Suppressor macrophage treated with lipopolysaccharide for 1 hour (primary cell): ENCODE measurements around the gene MATK.
"Not testable (repeated sequence)": the region's sequence is repeated elsewhere in the genome, so short reads cannot be mapped to it uniquely, and the experiment has no call there.

Experiments
- DNase-seq, 3 donors: peaks; one replicate each; pipeline ENCODE4 v3.0.0-alpha.2; 2020 to 2022

The MATK gene

DNA sequence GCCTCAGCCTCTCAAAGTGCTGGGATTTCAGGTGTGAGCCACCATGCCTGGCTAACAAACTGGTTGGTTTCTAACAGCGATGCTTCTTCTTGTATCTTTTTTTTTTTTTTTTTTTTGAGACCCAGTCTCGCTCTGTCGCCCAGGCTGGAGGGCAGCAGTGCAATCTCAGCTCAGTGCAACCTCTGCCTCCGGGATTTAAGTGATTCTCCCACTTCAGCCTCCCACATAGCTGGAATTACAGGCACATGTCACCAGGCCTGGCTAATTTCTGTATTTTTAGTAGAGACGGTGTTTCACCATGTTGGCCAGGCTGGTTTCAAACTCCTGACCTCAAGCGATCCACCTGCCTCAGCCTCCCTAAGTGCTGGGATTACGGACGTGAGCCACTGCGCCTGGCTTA, 30.0 kb upstream of the MATK start:
- not testable (repeated sequence) for DNase-seq

DNA sequence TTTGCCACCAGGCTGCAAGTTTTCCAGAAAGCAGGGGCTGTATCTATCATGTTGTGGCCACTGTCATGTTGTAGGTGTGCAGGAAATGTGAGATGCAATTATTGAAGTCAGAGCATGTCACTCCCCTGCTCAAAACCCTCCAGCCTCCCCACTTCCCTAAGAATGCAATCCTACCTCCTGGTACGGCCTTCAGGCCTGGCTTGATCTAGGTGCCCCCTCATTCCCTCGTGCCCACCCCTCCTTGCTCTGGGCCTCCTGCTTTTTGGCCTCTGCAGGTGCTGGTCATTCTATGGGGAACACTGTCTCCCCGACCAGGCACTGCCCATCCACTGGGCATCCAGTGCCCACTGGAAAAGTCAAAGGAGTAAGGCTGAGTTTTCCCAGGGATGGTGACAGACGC, 28.5 kb upstream of the MATK start:
- no peak for DNase-seq

- no peak for DNase-seq
Observed at GRCh38 chr19:3813473-3814392, 27.6 kb upstream of the MATK start.

GRCh38 chr19:3810708-3811355, 24.7 kb upstream of the MATK start:
- DNase-seq: peak in 2 of 3 donors; percentile 22 to 34

GRCh38 chr19:3809881-3810707, 23.9 kb upstream of the MATK start:
- peak in 1 of 3 donors; percentile 24 for DNase-seq

GRCh38 chr19:3808420-3809143, 22.4 kb upstream of the MATK start:
- no peak for DNase-seq

GRCh38 chr19:3807574-3808354, 21.6 kb upstream of the MATK start:
- DNase-seq: no peak

- DNase-seq: no peak
Observed at GRCh38 chr19:3807131-3807480, 20.9 kb upstream of the MATK start.

- no peak for DNase-seq
Observed at GRCh38 chr19:3805859-3806258, 19.7 kb upstream of the MATK start.

DNA sequence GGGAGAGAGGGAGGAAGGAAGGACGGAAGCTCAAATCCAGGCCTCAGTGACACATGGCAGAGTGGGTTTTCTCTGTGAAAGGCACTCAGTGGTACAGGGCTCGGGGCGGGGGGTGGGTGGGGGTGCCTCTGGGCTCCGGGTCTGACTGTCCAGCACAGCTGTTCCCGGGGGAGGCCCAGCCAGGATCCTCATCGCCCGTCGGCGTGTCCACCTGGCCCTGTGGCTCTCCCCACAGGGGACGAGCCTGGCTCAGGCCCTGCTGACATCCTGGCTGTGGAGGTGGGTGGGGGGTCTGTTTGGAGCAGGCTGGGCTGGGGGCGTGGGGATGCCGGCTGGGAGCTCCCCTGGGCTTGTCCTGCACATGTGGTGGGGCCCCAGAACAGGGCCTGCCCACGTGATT, 18.2 kb upstream of the MATK start:
- no peak for DNase-seq

GRCh38 chr19:3803986-3804385, 17.8 kb upstream of the MATK start:
- DNase-seq: no peak

DNA sequence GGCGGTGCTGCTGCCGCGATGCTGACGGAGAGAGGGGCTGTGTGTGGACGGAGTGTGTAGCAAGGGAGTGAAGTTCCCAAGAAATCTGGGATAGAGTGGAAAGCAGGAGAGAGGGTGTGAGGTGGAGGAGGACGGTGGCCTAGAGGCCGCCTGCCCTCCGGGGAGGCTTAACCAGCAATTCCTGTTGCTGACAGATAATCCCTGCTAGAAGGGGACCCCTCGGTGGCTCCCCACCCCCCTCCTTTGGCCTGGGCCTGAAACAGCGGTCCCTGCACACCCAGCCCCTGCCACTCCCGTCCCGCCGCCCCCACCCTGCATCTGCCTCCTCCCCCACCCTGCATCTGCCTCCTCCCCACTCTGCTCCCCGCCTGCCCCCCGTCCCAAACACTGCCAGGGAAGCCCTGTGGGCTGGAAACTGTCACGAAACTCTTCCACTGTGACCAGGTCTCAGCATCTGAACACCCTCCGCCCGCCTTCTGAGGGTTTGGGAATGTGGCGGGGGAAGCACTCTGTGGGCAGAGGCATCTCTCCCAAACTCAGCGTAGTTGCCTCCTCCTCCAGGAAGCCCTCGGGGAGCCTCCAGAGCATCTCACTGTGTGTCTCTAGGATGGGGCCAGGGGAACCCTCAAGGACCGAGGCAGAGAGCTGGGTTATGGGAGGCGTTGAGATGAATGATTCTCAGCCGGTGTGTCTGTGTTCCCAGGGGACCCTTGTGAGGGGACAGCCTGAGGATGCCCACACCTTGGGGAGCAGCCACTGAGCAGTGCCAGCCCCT, 17.1 kb upstream of the MATK start:
- no peak for DNase-seq

- DNase-seq: peak in 1 of 3 donors; percentile 35
Observed at GRCh38 chr19:3801412-3802096, 15.4 kb upstream of the MATK start.

DNA sequence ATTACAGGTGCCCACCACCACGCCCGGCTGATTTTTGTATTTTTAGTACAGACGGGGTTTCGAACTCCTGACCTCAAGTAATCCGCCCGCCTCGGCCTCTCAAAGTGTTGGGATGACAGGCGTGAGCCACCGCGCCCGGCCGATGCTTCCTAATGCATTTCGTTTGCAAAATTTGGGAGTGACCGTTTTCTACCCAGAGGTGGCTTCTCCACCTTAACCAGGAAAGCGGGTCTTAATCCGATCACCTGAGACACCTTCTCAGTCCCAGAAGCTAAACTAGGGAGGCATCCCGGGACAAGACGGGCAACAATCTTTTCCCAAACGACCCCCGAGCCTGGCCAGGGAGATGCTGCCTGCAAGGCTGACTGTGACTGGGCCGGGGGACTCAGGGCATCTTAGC, 14.8 kb upstream of the MATK start:
- DNase-seq: no peak

DNA sequence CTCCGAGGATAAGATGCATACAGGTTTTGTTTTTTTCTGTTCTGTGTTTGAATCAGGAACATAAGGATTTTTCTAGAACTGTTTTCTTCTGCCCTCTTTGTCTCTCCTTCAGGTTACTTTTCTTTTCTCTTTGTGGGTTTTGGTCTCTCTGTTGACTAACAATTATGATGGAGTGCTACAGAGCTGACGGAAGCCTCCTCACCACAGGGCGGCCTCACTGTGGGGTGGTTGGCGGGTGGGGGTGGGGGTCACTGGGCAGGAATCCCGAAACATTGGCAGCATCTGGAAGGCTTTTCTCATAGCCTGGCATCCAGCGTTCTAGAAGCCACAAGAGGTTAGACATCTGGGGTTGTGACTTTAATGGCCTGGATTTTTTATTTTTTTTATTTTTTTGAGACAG, 12.0 kb upstream of the MATK start:
- DNase-seq: peak in 2 of 3 donors; percentile 38 to 42

DNA sequence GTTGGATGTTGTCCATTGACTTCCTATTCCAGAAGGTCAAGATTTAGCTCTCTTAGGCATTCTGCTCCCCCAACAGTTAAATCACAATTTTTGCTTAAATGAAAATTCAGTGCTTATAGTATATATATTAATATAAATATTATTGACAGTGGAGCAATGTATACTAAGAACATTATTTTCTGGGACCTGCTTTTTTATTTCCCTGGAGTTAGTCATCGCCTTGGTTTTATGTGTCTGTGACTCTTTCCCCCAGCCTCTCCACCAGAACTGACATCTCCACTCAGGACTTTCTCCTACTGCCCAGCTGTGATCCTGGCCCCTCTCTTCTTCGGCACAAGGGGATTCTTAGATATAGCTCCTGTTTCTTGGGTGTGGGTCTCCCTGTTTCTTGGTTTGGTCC, 10.2 kb upstream of the MATK start:
- no peak for DNase-seq

GRCh38 chr19:3793799-3794198, 7.6 kb upstream of the MATK start:
- DNase-seq: no peak

DNA sequence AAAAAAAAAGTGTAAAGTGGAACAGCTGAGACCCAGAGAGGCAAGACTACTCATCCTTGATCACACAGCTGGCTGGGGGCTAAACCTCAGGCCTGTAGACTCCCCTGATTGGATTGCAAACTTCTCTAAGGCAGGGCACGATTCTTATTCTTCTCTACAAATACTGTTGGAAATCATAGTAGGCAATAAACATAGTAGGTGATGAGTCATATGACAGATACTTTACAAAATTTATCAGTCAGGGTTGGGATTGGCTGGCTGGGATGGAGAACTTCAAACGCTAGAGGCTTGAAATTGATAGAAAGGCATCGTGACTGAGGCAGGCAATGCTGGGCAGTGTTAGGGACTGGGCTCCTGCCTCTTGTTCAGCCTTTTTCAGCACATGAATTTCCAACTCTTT, 5.9 kb upstream of the MATK start:
- DNase-seq: no peak

DNA sequence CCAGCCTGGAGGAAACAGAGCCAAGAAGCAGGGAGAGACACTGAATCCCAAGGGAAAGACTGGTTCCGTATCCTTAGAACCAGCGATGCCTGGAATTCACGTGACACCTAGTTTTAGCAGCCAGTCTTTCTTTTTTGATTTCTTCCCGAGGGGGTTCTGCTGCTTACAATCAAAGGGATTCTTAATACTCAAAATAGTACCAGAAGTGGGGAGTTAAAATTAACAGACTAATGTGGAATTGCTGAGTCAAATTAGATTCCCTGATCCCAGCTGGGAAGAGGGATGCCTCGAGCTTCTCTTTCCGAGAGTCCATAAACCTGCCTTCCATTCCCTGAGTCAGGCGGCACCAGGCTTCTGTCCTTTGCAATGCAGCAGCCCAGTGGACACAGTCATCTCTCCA, 4.8 kb upstream of the MATK start:
- no peak for DNase-seq

- no peak for DNase-seq
Observed at GRCh38 chr19:3790209-3790734, 4.1 kb upstream of the MATK start.
